Activated CD8-positive, alpha-beta memory T cell treated with anti-CD3 and anti-CD28 coated beads, Interleukin-2, amount 50 U/mL, for 48 hours (primary cell): ENCODE data around the gene POLD3.

Source experiments
- DNase-seq: peaks from one replicate; pipeline ENCODE4 v3.0.0-alpha.2; 2020

Gene POLD3, protein sequence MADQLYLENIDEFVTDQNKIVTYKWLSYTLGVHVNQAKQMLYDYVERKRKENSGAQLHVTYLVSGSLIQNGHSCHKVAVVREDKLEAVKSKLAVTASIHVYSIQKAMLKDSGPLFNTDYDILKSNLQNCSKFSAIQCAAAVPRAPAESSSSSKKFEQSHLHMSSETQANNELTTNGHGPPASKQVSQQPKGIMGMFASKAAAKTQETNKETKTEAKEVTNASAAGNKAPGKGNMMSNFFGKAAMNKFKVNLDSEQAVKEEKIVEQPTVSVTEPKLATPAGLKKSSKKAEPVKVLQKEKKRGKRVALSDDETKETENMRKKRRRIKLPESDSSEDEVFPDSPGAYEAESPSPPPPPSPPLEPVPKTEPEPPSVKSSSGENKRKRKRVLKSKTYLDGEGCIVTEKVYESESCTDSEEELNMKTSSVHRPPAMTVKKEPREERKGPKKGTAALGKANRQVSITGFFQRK

DNA sequence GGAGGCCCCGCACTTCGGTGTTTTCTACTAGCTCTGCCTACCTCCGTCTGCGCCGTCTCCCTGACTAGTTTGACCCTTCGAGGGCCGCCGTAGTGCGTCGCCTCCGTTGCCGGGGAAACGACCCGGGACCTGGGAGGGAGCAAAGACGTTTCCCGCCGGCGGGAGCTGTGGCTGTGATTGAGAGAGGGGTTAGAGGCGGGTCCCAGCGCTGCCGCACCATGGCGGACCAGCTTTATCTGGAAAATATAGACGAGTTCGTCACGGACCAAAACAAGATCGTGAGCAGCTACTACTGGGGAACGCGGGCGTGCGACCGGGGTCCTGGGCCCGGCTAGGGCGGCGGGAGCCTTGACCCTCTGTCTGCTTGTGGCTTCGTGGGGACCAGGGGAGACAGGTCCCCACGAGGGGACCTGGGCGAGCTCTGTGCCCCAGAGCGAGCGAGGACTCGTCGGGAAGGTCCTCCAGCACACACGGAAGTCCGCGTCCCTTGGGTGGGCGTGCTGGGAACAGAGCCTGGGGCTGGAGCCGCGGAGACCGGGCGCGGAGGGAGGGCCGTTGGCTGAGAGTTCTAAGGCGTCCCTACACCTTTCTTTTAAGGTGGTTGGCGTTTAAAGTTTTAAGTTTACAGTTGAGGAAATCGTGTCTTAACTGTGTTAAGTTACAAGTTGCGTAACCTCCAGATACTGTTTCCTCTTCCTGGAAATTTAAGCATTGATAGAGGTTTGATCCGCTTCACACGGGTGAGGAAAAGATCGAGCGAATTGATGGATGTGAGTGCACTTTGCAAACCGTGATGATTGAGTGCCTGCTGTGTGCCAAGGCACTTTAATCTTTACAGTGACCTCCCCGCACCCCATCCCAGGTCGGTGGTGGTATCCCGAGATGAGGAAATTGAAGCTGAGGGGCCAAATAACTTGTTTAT, at the start of gene POLD3:
Gene POLD3, plus strand, starts transcription at position 142 of the 922 bp plus-strand sequence. Its CDS starts 77 bp downstream, at position 219.
- peak; percentile 97 for DNase-seq

DNA sequence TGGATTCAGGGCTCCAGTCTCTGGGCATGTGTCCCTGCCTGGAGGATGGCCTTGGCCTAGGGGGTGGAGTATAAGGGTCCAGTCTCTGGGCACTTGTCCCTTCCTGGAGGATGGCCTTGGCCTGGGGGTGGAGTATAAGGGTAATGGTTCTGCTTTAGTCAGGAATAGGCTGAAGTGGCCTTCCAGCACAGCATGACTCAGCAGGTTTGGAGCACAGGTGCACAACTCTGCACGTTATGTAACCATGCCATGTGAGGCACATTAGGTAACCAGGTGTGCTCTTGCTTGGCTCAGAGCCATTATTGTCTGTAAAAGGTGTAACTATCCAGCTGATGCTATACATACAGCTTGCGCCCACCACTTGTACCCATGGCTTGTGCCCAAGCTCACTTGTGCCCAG, 48.4 kb upstream of the POLD3 start:
- DNase-seq = no peak

DNA sequence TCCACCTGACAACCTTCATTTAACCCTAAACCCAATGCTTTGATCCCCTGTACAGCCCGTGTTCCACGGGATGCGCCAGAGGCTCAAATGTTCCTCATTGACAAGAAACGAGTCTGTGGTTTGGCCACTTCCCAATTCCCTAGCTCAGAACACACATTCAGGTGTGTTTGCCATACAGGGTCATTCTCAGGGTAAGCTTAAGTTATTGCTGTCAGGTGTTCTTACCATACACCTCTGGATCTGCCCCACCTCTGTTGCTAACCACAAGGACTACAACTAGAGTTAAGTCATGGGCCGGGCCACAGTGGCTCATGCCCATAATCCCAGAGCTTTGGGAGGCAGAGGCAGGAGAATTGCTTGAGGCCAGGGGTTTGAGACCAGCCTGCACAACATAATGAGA, 45.6 kb upstream of the POLD3 start:
- DNase-seq = no peak

DNA sequence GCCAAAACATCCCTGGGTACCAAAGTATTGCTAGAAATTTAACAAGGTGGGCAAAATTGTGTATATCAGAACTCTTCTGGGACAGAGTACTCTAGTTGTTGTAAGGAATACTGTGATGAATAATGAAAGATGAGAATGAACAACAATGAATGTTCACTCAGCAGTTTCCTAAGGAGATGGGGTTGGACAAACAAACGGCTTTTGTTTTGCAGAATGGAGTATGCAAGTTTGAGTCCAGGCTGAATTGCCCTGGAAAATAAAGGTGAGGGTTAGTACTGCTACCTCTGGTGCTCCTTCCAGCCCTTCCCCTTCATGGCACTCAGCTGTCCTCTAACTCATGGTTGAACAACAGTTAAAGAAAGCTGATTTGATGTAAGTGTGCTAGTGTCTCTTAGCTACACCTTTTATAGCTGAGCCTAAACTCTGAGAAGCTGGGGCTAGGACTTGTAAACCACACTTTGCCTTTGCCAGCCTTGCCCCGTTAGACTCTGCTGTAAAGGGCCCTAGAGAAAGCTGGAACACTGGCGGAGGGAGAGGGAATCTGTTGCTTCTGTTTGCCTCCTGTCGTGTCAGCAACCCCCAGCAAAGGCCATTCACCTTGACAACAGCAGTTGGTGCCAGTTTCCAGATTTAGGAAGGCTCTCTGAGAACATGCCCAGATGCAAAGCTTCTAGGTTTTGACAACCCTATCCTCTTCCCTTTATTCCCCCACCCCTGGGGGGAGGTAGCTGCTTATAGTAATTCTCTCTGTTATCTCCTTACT, 41.2 kb upstream of the POLD3 start:
- no peak for DNase-seq

DNA sequence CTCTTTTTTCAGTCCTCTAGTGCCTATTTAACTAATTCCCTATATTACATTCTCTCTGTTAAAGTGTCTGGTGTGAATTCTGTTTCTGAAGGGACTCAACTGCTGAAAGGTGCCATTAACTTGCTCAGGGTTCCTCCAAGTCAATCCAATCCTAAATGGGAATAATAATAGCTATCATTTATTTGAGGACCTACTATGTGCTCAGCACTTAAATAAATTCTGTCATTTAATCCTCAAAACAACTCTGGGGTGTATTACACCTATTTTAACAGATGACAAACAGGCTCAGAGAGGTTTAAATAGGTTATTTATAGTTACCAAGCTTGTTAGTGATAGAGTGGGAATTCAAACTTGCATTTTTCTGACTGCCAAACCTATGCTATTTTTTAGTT, 40.6 kb upstream of the POLD3 start:
- no peak for DNase-seq

DNA sequence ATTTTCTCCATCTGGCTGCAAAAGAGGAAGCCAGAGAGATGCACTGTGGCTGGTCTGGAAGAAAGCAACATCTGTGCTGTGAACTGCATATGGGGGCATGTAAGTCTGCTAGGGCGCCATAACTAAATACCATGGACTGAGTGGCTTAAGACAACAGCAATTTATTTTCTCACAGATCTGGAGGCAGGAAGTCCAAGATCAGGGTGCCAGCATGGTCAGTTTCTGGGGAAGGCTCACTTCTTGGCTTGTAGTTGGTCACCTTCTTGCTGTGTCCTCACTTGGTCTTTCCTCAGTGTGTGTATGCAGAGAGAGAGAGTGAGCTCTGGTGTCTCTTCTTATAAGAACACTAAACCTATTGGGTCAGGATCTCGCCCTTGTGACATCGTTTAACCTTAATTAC, 34.9 kb upstream of the POLD3 start:
- no peak for DNase-seq

DNA sequence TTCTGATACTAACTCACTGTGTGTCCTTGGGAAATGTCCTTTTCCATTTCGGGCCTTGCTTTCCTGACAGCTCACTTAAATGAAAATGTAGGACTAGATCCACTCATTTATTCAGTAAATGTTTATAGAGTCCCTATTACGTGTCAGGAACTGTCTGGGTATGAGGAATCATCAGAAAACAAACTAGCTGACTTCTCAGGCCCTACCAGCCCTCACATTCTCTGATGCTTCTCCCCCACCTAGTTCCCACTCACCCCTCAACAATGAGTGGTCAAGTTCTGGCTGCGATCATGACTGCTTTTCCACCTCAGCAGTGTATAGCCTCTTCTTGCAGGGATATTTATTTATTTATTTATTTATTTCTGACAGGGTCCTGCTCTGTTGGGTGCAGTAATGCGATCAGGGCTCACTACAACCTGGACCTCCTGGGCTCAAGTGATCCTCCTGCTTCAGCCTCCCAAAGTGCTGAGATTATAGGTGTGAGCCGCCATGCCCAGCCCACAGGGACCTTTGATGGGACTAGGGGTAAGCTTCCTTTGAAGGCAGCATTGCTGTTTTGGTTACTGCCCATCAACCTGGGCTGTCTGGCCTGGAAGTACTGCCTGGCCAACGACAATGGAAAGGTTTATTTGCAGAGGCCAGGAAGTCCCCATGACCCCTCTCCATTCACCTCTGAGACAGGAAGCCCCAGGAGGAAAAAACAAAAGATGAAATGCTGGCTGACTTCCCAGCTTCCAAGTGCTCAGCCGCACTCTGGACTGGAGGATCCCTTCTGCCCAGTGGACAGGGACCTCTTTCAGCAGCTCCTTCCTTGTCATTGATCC, 33.1 kb upstream of the POLD3 start:
- no peak for DNase-seq

DNA sequence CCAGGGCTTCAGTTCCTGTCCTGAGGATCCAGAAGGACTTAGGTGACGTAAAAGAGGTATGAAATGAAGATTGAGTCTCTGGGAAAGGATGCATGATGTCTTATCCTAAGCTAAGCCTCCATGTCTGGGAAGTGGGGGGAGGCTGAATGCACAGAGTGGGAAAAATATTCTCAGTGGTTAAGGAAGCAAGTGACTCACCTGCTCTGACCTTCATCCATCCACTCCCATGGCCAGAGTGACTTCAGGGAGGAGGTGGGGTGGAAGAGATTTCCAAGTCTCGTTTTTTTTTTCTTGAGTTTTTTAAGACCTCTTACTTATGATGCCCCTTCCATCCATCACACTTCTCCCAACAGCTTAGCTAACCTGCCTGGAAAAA, 32.5 kb upstream of the POLD3 start:
- no peak for DNase-seq

DNA sequence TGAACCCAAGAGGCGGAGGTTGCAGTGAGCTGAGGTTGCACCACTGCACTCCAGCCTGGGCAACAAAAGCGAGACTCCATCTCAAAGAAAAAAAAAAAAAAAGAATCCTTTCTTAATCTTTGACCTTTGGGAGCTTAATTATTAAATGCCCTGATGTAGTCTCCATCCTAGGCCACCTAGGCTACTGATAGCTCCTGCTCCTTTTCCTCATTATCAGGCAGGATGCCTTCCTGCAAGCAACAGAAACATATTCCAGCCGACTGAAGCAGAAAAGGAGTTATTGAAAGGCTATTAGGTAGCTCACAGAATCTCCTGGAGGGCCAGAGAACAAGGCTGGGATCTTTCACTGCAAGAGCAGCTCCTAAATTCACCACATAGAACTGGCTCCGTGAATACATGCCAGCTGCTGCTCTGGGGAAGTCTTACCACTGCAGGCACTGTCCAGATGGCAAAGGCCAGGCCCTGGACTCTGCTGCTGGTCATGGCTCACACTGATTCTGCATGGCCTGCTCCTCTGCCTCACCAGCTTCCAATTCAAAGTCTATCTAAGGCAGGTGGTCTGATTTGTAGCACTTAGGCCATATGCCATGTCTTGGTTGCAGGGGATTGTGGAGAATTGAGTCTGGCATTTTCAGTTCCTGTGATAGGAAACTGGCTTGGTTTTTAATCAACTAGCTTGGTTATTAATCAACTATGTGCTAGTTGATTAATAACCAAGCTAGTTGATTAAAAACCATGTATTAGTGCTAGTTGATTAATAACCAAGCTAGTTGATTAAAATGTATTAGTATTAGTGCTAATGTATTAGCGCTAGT, 26.0 kb upstream of the POLD3 start:
- no peak for DNase-seq

DNA sequence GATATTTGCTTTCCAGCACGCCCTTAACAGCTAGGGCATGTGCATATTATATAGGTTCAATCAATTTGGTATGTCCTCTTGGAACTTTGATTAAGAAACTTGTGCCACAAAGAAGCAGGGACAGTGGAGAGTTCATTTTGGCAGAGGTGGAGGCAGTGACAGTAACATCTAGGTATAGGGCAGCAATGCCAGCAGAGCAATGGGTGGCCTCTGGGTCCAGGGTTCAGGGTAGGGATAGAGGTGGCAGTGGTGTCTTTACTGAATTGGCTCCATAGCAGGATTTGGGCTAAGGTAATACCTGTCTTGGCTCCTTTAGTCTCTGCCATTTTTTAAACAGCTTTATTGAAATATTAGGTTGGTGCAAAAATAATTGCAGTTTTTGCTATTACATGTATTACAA, 24.4 kb upstream of the POLD3 start:
- DNase-seq = no peak

DNA sequence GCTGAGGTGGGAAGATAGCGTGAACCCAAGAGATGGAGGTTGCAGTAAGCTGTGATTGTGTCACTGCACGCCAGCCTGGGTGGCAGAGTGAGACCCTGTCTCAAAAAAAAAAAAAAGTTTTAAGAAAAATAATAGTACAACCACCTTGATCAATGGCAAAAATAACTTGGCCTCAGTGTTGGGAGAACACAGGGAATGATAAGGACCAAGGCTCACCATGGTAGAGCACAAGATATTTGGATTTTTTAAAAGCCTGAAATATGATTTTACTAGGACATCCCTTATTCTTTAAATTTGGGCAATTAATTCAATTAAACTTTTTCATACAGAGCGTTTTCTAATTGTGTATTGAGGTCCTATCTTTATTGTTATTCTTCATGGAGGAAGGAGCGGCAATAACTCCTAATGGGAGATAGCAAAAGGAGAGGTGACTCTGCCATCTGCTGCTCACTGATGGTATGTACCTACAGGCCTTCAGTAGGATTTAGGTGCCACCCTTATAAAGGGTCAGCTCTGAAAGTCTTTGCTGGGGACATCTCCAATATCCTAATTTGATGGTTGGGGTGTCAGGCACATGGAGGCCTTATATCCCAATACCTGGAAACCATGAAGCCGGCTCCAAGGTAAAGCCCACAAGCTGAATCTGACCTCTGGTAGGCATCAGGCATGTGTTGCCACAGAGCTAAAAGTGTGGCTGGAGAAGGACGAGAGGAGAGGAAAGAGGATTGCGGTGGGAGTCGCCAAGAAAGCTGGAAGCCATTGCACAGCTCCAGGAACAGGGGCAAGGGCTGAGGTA, 21.9 kb upstream of the POLD3 start:
- DNase-seq = no peak

DNA sequence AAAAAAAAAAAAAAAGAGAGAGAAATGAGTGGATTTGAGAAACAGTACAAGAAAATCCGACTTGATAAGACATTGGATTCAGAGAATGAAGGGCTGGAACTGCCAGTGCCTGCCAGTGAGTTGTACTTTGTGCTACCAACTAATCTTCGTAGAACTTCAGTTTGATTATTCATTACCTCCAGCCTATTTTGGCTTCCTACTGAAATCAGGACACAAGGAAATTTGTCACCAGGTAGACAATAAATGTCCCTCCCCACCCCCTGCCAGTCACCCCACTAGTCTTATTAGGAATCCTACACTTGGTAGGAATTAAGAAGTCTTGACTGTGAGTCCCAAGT, 21.4 kb upstream of the POLD3 start:
- DNase-seq = no peak

DNA sequence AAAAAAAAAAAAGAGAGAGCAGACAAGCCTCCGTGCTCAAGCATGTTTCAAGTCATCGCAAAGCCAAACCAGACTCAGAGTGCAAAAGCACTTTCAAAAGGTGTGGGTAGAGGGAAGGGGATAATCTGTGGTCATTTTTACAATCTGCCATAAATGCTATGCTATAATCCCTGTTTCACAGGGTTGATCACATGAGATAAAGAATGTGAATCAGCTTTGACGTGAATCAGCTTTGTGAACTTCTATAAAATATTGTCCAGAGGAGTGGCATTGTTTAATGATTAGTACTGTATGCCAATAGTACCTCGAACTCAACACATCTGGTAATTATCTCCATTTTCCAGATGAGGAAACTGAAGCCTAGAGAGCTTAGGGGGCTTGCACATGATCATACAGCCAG, 20.0 kb upstream of the POLD3 start:
- no peak for DNase-seq

DNA sequence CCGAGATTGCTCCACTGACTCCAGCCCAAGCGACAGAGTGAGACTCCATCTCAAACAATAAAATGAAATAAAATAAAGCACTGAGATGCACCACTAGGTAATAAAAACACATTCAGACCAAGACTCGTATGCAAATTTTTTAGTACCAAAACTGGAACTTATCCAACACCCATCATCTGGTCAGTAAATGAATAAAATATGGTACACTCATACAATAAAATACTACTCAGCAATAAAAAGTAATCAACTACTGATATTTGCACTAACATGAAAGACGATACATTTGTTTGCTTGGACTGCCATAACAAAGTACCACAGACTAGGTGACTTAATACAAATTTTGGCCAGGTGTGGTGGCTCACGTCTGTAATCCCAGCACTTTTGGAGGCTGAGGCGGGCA, 17.8 kb upstream of the POLD3 start:
- no peak for DNase-seq

DNA sequence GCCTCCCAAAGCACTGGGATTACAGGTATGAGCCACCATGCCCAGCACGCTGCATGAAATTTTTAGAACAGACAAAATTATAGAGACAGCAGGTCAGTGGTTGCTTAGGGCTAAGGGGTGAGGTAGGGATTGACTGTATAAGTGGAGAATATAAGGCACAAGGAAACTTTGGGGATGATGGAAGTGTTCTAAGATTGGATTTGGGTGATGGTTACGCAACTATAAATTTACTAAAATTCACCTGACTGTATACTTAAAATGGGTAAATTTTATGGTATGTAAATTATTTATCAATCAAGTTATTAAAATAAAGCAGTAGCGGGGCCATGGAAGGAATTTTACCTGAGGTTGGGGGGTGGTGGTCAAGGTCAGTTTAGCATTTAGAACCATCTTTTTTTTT, 16.4 kb upstream of the POLD3 start:
- no peak for DNase-seq

DNA sequence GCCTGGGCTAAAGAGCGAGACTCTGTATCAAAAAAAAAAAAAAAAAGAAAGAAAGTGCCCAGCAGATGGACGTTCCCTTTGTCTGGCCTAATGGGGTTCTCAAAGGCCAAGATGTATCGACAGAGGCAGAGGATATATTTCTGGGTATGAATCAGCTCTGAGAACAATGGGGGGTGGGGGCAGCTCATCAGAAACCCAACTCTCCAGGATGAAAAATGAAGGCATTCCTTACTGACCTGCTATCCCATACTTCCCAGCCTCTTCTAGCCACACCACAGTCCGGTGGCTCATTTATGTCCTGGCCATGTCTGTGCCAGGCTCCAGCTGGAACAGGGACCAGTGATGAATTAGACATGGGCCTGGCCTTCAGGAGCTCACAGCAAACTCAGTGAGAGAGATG, 15.2 kb upstream of the POLD3 start:
- DNase-seq = no peak

DNA sequence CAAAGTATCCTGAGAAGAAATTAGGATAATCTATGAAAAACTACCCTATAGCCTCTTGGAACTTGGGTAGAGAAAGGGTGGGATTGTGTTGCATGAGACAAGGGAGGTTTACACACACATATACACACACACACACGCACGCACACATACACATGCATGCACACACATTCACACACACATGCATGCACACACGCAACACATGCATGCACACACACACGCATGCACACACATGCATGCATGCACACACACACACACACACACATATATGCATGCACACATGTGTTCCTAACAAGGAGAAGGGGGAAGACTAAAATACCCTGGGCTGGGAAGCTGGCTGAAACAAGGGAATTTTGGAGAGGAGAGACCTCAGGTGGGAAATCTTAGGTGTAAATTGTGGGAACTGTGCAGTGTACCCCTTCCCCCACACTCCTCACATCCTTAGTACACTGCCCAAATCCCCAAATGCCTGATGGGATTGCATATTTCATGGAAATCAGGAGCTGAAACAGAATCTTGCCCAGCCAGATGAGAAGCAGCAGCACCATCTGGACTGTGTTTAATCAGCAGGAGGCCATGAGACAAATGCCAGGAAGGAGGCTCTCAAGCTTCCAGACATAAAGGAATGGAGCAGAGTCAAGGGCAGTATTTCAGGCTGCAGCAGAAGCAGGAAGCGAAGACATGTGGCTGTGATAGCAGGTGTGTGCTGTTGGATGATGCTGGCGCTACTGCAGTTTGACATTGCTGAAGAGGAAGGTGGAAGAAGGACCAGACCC, 14.6 kb upstream of the POLD3 start:
- no peak for DNase-seq

DNA sequence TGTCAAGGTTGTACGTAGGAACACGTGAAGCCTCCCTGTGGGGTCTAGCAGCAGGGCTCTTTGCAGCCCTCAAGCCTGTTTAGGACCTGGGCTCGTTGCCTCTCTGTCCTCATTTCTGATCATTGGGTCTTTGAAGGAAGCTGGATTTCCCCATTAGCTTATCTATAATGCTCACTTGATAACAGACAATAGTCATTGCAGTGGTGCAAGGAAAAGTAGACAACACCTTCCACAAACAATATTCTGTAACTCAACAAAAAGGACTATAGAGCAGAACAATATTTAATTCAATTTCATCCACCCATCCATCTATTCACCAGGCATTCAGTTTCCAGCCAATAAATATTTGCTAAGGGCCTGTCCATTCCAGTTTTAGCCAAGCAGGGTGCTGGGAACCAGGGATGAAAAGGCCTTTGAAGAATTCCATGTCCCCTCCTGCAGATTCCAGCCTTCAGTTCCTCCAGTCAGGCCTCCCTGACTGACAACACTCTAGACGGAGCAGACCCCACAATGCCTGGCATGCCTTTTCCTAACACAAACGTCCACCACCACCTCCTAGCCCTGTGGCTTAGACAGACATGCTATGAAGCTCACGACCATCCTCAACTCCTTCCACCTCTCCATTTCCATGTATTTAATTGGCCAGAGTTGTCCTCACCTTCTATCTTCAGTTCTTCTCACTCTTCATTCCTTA, 12.7 kb upstream of the POLD3 start:
- no peak for DNase-seq

DNA sequence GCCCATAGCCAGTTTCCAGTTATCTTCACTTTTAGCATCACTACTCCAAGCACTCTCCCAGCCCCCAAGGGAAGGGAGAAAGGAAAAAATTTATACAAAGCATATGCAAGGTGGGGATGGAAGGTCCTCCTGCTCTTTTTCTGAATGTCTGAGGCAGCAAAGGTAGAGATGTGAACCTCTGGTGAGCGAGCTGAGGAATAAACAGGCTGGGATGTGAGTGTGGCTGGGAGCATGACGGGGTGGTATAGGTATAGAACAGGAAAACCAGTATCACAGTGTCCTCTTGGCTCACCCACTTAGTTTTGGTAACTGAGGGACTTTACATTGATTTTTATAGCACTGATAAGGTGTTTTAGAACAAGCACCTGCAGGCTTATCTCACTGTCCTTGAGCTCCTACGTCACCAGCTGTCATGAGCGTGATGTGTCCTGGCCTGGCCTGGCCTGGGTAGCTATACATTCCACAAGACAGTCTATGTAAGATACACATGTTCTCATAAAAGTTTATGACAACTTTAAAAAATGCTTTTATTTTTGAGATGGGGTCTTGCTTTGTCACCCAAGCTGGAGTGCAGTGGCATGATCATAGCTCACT, 10.3 kb upstream of the POLD3 start:
- DNase-seq = no peak
